B cell (primary cell): ENCODE results near the gene ERMARD.

Experiments used
- CTCF ChIP-seq: fragments of 200-600 bp; IDR thresholded peaks from one replicate; pipeline ENCODE4 v1.8.0; 2022; ENCODE audit warnings: antibody characterized with exemption, mild to moderate bottlenecking
- EZH2 ChIP-seq: IDR thresholded peaks from 2 replicates; pipeline ENCODE4 v1.6.1; 2012; ENCODE audit warnings: borderline replicate concordance, low read depth, mild to moderate bottlenecking, moderate library complexity, low read length; ENCODE audit not compliant: insufficient read depth, poor library complexity, severe bottlenecking

DNA sequence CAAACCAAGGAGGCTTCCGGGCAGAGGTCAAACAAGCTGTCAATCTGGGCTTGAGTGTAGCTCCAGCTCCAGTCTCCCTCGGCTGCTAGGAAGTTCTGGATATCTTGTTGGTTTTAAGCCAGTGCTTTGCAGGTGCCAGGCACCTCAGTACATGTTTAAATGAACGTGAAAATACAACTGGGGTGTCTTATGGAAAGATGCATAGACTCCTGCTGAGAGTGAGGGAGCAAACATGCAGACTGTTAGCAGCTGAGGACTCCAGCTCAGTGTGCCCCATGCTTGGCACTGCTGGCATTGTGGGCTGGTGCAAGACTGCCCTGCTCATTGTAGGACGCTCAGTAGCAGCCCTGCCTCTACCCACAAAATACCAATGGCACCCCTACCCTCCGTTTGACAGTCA, 28.5 kb downstream of the ERMARD start:
- TF ChIP-seq CTCF (no peak), EZH2 (no peak)
